ENCODE data around the gene MRPL22. TPM values are rescaled to one million over a fixed set of nuclear protein-coding genes. Genes with fewer than 3 reads are reported as not detected.

MRPL22 gene
- total RNA-seq, 1 experiment from 2014 or later: 77.2 TPM

DNA sequence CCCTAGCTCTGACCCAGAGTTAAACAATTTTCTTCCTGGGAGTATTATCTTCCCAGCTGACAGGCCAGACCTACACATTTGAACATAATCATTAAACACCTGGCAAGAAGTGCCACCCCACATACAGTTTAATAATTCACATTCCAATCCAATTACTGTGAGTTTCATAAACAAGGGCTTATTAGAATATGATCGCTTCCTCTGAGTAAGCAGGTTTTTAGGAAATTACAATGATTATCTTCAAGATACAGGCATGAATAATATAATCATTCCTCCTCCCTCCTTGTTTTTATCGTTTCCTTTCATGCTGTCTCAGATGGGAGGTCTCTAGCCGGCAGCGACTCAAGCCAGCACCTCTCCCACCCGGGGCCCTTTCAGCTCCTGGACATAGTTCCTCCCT is 56.9 kb downstream of the MRPL22 start:
- Histone ChIP-seq H2BK5ac (ENCODE audit: insufficient read length, low read length) (no peak overlapping the region), H3K27ac (ENCODE audit: insufficient read length, low read depth, low read length) (no peak overlapping the region), H4K8ac (replicated peaks; ENCODE audit: insufficient read length, low read depth, low read length) (no peak overlapping the region), H4K20me1 (ENCODE audit: control insufficient read depth, insufficient read depth, insufficient read length) (no peaks in the 10 kb centered on the region), H3K9me3 (ENCODE audit: control insufficient read depth, low read depth, low read length) (no peaks in the 10 kb centered on the region), H3K4me1 (ENCODE audit: insufficient read depth, low read length) (no peaks in the 10 kb centered on the region), H4K91ac (ENCODE audit: insufficient read length, low read depth, low read length) (no peak overlapping the region), H2BK12ac (ENCODE audit: insufficient read length, low read depth, low read length) (no peak overlapping the region), H2BK120ac (ENCODE audit: low read depth, low read length, poor library complexity, severe bottlenecking) (no peak overlapping the region), H2AK5ac (ENCODE audit: insufficient read length, low read length) (no peak overlapping the region), H3K23me2 (ENCODE audit: insufficient read length, low read depth, low read length, poor library complexity, severe bottlenecking) (no peaks in the 10 kb centered on the region), H2BK15ac (ENCODE audit: low read depth, low read length) (no peak overlapping the region), H3K18ac (ENCODE audit: insufficient read length, low read depth, low read length) (no peak overlapping the region), H3K79me1 (ENCODE audit: insufficient read depth, low read depth, low read length, poor library complexity, severe bottlenecking) (no peaks in the 10 kb centered on the region), H3K27me3 (ENCODE audit: insufficient read depth, low read length) (no peaks in the 10 kb centered on the region), H2AFZ (ENCODE audit: low read length) (no peak overlapping the region), H3K79me2 (ENCODE audit: insufficient read depth, low read length) (no peaks in the 10 kb centered on the region), H3K4ac (ENCODE audit: low read depth, low read length) (no peak overlapping the region), H3T11ph (ENCODE audit: low read length) (no peak overlapping the region), H4K5ac (ENCODE audit: insufficient read length, low read depth, low read length) (no peak overlapping the region), H3K4me2 (ENCODE audit: insufficient read depth, insufficient read length, low read length) (no peak overlapping the region), H3K14ac (ENCODE audit: insufficient read depth, low read length) (no peak overlapping the region), H2BK20ac (ENCODE audit: low read depth, low read length, poor library complexity, severe bottlenecking) (no peak overlapping the region), H3K23ac (ENCODE audit: insufficient read length, low read depth, low read length) (no peak overlapping the region), H3K9ac (ENCODE audit: extremely low read depth, insufficient read length, low read length) (no peak overlapping the region), H3K56ac (ENCODE audit: insufficient read length, low read depth, low read length) (no peak overlapping the region)
- H3K9me3 Mint-ChIP-seq: peaks cover 2 to 8% of the 10 kb centered on the region in 2 experiments; a peak in 3 of 5 replicates
- TF ChIP-seq, protein P1, sequence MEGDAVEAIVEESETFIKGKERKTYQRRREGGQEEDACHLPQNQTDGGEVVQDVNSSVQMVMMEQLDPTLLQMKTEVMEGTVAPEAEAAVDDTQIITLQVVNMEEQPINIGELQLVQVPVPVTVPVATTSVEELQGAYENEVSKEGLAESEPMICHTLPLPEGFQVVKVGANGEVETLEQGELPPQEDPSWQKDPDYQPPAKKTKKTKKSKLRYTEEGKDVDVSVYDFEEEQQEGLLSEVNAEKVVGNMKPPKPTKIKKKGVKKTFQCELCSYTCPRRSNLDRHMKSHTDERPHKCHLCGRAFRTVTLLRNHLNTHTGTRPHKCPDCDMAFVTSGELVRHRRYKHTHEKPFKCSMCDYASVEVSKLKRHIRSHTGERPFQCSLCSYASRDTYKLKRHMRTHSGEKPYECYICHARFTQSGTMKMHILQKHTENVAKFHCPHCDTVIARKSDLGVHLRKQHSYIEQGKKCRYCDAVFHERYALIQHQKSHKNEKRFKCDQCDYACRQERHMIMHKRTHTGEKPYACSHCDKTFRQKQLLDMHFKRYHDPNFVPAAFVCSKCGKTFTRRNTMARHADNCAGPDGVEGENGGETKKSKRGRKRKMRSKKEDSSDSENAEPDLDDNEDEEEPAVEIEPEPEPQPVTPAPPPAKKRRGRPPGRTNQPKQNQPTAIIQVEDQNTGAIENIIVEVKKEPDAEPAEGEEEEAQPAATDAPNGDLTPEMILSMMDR (conservative IDR thresholded peaks at IDR 0.05): no peak
- H3K4me3 Mint-ChIP-seq: no peak overlapping the region
- H3K27me3 Mint-ChIP-seq (ENCODE audit: low read depth): 0 out of 2 replicates have a peak, but pooled peaks cover 1% of the 10 kb centered on the region
- H3K27ac Mint-ChIP-seq: no peak overlapping the region
- H3K4me1 Mint-ChIP-seq: no peaks in the 10 kb centered on the region
- peaks cover 0 to 2% (median 0%) of the 10 kb centered on the region in 3 experiments; a peak in 1 of 7 replicates for H3K36me3 Mint-ChIP-seq (ENCODE audit: insufficient read depth in 1 of 3, low read depth in 3 of 3)
- no CpG with 5 or more reads among the region's 5 CpGs for WGBS (ENCODE audit: extremely low coverage, insufficient read length, low lambda C conversion rate)
- no peak for DNase-seq
